ENCODE data around the gene FTL.
A peak's percentile ranks its signal among the peaks of the same experiment; 100 is the strongest.

Gene FTL

DNA sequence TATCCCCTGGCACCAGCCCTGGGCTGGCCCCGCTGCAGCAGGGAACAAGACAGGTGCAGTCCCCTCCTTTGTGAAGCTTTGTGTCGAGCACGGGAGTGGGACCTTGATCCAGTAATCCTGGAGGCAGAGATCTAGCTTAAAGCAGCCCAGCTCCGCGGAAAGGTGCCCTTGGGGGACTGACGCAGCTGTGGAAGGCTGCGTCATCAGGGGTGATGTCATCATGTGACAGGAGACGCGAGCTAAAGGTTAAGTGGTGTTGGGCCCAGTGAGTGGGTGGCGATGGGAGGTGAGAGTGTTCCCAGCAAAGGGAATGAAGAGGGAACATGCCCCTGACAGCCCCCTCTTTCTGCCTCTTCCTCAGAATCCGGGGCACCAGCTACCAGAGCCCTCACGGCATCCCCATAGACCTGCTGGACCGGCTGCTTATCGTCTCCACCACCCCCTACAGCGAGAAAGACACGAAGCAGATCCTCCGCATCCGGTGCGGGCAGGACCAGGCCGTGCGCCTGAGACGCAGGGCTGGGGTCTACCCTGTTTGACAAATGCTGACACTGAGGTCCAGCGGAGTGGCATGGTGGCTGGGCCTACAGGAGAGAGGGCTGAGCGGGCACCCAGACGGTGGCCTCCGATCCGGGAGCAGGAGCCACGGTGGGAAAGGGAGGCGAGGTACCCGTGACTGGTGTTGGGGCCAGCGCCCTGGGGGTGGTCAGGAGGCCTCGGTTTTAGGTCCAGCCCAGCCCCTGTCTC, 49.2 kb downstream of the FTL start:
- ATAC-seq (ENCODE audit: low read depth) (no peak), DNase-seq (ENCODE audit: low spot score) (peak; percentile 56)
- H3K4me3 ChIP-seq (ENCODE audit: severe bottlenecking), result no peak overlapping the region
- H3K27ac ChIP-seq (ENCODE audit: poor library complexity, severe bottlenecking), result no peak overlapping the region
- no peaks in the 10 kb centered on the region for H3K4me1 ChIP-seq (ENCODE audit: insufficient read depth, poor library complexity, severe bottlenecking)
- no peaks in the 10 kb centered on the region for H3K9me3 ChIP-seq (ENCODE audit: severe bottlenecking)
- H3K27me3 ChIP-seq (ENCODE audit: insufficient read depth, poor library complexity, severe bottlenecking), result no peaks in the 10 kb centered on the region
- H3K36me3 ChIP-seq (ENCODE audit: low read depth), result peaks cover 38% of the 10 kb centered on the region
- TF ChIP-seq, protein P1, sequence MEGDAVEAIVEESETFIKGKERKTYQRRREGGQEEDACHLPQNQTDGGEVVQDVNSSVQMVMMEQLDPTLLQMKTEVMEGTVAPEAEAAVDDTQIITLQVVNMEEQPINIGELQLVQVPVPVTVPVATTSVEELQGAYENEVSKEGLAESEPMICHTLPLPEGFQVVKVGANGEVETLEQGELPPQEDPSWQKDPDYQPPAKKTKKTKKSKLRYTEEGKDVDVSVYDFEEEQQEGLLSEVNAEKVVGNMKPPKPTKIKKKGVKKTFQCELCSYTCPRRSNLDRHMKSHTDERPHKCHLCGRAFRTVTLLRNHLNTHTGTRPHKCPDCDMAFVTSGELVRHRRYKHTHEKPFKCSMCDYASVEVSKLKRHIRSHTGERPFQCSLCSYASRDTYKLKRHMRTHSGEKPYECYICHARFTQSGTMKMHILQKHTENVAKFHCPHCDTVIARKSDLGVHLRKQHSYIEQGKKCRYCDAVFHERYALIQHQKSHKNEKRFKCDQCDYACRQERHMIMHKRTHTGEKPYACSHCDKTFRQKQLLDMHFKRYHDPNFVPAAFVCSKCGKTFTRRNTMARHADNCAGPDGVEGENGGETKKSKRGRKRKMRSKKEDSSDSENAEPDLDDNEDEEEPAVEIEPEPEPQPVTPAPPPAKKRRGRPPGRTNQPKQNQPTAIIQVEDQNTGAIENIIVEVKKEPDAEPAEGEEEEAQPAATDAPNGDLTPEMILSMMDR (IDR thresholded peaks at IDR 0.05; ENCODE audit: poor library complexity, severe bottlenecking), result no peak

DNA sequence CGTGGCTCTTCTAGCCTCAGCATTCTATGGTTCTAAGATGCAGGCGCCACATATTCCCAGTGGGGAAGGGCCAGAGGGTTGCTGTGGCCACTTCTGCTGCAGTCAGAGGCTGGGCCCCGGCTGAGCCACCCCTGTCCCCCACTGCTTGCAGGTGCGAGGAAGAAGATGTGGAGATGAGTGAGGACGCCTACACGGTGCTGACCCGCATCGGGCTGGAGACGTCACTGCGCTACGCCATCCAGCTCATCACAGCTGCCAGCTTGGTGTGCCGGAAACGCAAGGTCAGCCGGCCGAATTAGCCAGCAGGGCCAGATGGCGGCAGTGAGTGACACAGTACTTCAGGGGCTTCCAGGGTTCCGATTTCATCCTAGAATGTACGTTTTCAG, 49.8 kb downstream of the FTL start:
- Histone ChIP-seq H3K9me3 (ENCODE audit: severe bottlenecking) (no peaks in the 10 kb centered on the region), H3K36me3 (ENCODE audit: low read depth) (peaks cover 33% of the 10 kb centered on the region), H3K27me3 (ENCODE audit: insufficient read depth, poor library complexity, severe bottlenecking) (no peaks in the 10 kb centered on the region), H3K4me1 (ENCODE audit: insufficient read depth, poor library complexity, severe bottlenecking) (no peaks in the 10 kb centered on the region), H3K27ac (ENCODE audit: poor library complexity, severe bottlenecking) (no peak overlapping the region), H3K4me3 (ENCODE audit: severe bottlenecking) (no peak overlapping the region)
- ATAC-seq (ENCODE audit: low read depth) (no peak), DNase-seq (ENCODE audit: low spot score) (peak; percentile 61)
- TF ChIP-seq, protein P1 (IDR thresholded peaks at IDR 0.05; ENCODE audit: poor library complexity, severe bottlenecking), result no peak

DNA sequence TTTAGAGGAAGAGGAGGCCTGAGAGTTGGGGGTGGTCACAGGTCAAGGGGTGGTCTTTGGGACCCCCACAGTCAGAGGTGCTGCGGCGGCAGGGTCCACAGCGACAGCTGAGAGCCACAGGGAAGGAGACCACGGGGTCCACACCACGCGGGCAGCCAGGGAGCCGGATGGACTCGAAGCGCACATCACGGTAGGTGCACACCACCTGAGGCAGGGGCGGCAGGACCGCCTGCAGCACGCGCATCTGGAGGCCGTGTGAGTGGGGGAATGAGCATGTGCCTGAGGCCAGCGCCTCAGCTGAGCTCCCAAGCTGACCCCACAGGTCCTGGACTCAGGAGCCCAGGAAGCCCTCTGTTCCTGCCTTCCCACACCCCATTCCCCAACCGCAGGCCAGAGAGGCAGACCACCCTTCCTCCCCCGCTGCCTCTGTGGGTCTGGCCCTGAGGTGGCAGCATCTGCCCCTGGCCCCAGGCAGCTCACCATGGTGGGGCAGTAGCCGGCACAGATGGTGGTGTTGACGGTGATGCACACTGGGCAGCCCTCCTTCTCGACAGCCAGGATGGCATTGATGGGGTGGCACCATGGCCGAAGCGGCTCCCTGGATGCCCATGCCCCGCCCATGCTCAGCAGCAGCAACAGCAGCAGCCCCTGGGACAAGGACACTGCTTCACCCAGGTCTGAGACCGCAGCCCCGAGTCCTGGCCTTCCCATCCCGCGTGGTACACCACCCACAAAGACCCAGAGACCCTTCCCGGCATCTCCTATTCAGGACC, 51.1 kb downstream of the FTL start:
- H3K36me3 ChIP-seq (ENCODE audit: low read depth), result peaks cover 24% of the 10 kb centered on the region

More for the DNA sequence above, 51.1 kb downstream of the FTL start:
- no peak overlapping the region for H3K27ac ChIP-seq (ENCODE audit: poor library complexity, severe bottlenecking)
- H3K9me3 ChIP-seq (ENCODE audit: severe bottlenecking), result no peaks in the 10 kb centered on the region
- no peak for ATAC-seq (ENCODE audit: low read depth)
- no peak overlapping the region for H3K4me3 ChIP-seq (ENCODE audit: severe bottlenecking)
- DNase-seq (ENCODE audit: low spot score), result peak; percentile 68
- TF ChIP-seq, protein P1 (IDR thresholded peaks at IDR 0.05; ENCODE audit: poor library complexity, severe bottlenecking), result no peak
- no peaks in the 10 kb centered on the region for H3K4me1 ChIP-seq (ENCODE audit: insufficient read depth, poor library complexity, severe bottlenecking)
- H3K27me3 ChIP-seq (ENCODE audit: insufficient read depth, poor library complexity, severe bottlenecking), result no peaks in the 10 kb centered on the region
